Non-pigmented ciliary epithelial cell (primary cell): ENCODE data around the gene APP.

Experiments
- DNase-seq: peaks from one replicate; pipeline ENCODE4 v3.0.0-alpha.2; 2010; ENCODE audit warnings: low read depth

APP gene

GRCh38 chr21:25901330-25901979, 269.1 kb downstream of the APP start:
- no peak for DNase-seq

- no peak for DNase-seq
These were observed 271.9 kb downstream of the APP start for GRCh38 chr21:25898671-25899070.

GRCh38 chr21:25897383-25897782, 273.2 kb downstream of the APP start:
- DNase-seq: no peak

- no peak for DNase-seq
These were observed 274.0 kb downstream of the APP start for GRCh38 chr21:25896501-25897056.

GRCh38 chr21:25895565-25896205, 274.9 kb downstream of the APP start:
- no peak for DNase-seq

GRCh38 chr21:25893191-25893590, 277.4 kb downstream of the APP start:
- DNase-seq: no peak

GRCh38 chr21:25891596-25891995, 279.0 kb downstream of the APP start:
- DNase-seq: no peak

GRCh38 chr21:25890001-25890400, 280.6 kb downstream of the APP start:
- no peak for DNase-seq

- no peak for DNase-seq
These were observed 281.9 kb downstream of the APP start for GRCh38 chr21:25888711-25889110.

GRCh38 chr21:25887646-25888306, 282.8 kb downstream of the APP start:
- no peak for DNase-seq

GRCh38 chr21:25887166-25887565, 283.4 kb downstream of the APP start:
- DNase-seq: no peak

- DNase-seq: no peak
These were observed 284.7 kb downstream of the APP start for GRCh38 chr21:25885880-25886279.

- DNase-seq: no peak
These were observed 285.2 kb downstream of the APP start for GRCh38 chr21:25885405-25885804.

GRCh38 chr21:25884311-25884710, 286.3 kb downstream of the APP start:
- DNase-seq: no peak

- DNase-seq: peak; percentile 15
These were observed 288.8 kb downstream of the APP start for GRCh38 chr21:25881524-25882376.

GRCh38 chr21:25879203-25879602, 291.4 kb downstream of the APP start:
- no peak for DNase-seq

- DNase-seq: no peak
These were observed 292.2 kb downstream of the APP start for GRCh38 chr21:25878344-25878743.

- DNase-seq: no peak
These were observed 298.3 kb downstream of the APP start for GRCh38 chr21:25872271-25872670.

GRCh38 chr21:25871566-25871965, 299.0 kb downstream of the APP start:
- DNase-seq: no peak

- no peak for DNase-seq
These were observed 300.5 kb downstream of the APP start for GRCh38 chr21:25870084-25870483.

- no peak for DNase-seq
These were observed 303.5 kb downstream of the APP start for GRCh38 chr21:25867061-25867460.

GRCh38 chr21:25863747-25864146, 306.8 kb downstream of the APP start:
- no peak for DNase-seq
